SK-N-SH (cell line): Measurements from ENCODE around the gene CHST1.

Source experiments
- EP300 ChIP-seq, 2 experiments: IDR thresholded peaks; 2 replicates each; pipeline versions ENCODE4 v1.4.0 to v1.6.1; 2012; ENCODE audit warnings: borderline replicate concordance in 1 of 2, low read depth in 1 of 2, low read length in 1 of 2
- EZH2phosphoT487 ChIP-seq: fragments of 200-600 bp; sonication (generic); IDR thresholded peaks from 2 replicates; pipeline ENCODE4 v1.6.1; 2017; ENCODE audit warnings: low read depth, mixed run types, mild to moderate bottlenecking, antibody characterized with exemption, moderate library complexity, borderline replicate concordance
- GABPA ChIP-seq: IDR thresholded peaks from 2 replicates; pipeline ENCODE4 v1.4.0; 2012; ENCODE audit warnings: low read depth, mild to moderate bottlenecking
- MXI1 ChIP-seq: IDR thresholded peaks from 2 replicates; pipeline ENCODE4 v1.6.1; 2012; ENCODE audit warnings: mild to moderate bottlenecking, low read depth, low read length, improper control_type of control experiment
- POLR2AphosphoS5 ChIP-seq: IDR thresholded peaks from 2 replicates; pipeline ENCODE4 v1.6.1; 2012; ENCODE audit warnings: low read depth, low read length
- RAD21 ChIP-seq: IDR thresholded peaks from 2 replicates; pipeline ENCODE4 v1.6.1; 2012; ENCODE audit warnings: mild to moderate bottlenecking, low read length
- RFX5 ChIP-seq: IDR thresholded peaks from 2 replicates; pipeline ENCODE4 v1.6.1; 2012; ENCODE audit warnings: mild to moderate bottlenecking, improper control_type of control experiment, low read length
- TAF1 ChIP-seq: IDR thresholded peaks from 2 replicates; pipeline ENCODE4 v1.6.1; 2012; ENCODE audit warnings: low read depth, mild to moderate bottlenecking, low read length, moderate library complexity, borderline replicate concordance
- TEAD4 ChIP-seq: IDR thresholded peaks from 2 replicates; pipeline ENCODE4 v1.4.0; 2012; ENCODE audit warnings: mild to moderate bottlenecking, borderline replicate concordance; ENCODE audit not compliant: insufficient read depth
- YY1 ChIP-seq: IDR thresholded peaks from 2 replicates; pipeline ENCODE4 v1.4.0; 2012; ENCODE audit warnings: low read depth, mild to moderate bottlenecking
- TF ChIP-seq, protein P1 (sequence below): fragments of 200-600 bp; sonication (generic); IDR thresholded peaks from 2 replicates; pipeline ENCODE4 v1.6.1; 2017; ENCODE audit warnings: antibody characterized with exemption, mild to moderate bottlenecking, moderate library complexity
- TF ChIP-seq, protein P2 (sequence below): IDR thresholded peaks from 2 replicates; pipeline ENCODE4 v1.4.0; 2012; ENCODE audit warnings: low read depth

DNA sequence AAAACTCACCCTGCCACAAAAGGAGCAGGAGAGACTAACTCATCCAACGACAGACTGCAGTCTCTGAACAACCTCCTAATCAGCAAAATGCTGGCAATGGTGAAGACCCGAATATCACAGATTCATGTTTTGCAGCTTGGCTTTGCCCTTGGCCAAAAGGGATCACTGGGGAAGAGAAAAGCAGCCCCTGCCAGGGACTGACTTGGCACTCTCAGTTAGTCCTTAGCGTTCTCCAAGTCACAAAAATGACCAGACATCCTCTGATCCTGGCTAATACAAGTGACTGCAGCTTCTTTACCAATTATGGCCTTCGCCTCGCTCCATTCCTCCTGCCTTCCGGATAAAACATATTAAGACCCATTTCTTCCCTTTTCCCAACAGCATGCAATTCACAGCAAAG is 22.4 kb upstream of the CHST1 start:
- TF ChIP-seq RAD21 (no peak), TAF1 (no peak), POLR2AphosphoS5 (no peak), EZH2phosphoT487 (no peak), TEAD4 (no peak), MXI1 (no peak), RFX5 (no peak), YY1 (no peak), GABPA (no peak), EP300 (IDR thresholded peaks at IDR 0.05; ENCODE audit: borderline replicate concordance in 1 of 2, low read depth in 1 of 2, low read length in 1 of 2) (no peak)
- TF ChIP-seq, protein P1, sequence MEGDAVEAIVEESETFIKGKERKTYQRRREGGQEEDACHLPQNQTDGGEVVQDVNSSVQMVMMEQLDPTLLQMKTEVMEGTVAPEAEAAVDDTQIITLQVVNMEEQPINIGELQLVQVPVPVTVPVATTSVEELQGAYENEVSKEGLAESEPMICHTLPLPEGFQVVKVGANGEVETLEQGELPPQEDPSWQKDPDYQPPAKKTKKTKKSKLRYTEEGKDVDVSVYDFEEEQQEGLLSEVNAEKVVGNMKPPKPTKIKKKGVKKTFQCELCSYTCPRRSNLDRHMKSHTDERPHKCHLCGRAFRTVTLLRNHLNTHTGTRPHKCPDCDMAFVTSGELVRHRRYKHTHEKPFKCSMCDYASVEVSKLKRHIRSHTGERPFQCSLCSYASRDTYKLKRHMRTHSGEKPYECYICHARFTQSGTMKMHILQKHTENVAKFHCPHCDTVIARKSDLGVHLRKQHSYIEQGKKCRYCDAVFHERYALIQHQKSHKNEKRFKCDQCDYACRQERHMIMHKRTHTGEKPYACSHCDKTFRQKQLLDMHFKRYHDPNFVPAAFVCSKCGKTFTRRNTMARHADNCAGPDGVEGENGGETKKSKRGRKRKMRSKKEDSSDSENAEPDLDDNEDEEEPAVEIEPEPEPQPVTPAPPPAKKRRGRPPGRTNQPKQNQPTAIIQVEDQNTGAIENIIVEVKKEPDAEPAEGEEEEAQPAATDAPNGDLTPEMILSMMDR: no peak
- TF ChIP-seq, protein P2, sequence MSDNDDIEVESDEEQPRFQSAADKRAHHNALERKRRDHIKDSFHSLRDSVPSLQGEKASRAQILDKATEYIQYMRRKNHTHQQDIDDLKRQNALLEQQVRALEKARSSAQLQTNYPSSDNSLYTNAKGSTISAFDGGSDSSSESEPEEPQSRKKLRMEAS: no peak
